Omental fat pad (tissue), 4 donors: ENCODE measurements around the gene TMEM245. TPM values are rescaled to one million over a fixed set of nuclear protein-coding genes. Genes with fewer than 3 reads are reported as not detected.

ENCODE experiments used
- ATAC-seq: fragments of 150-250 bp; one replicate; pipeline ENCODE4 v1.9.1; 2016; ENCODE audit warnings: mild to moderate bottlenecking, moderate library complexity; ENCODE audit not compliant: low FRiP score
- DNase-seq: peaks from one replicate; pipeline ENCODE4 v3.0.0-alpha.2; 2019; ENCODE audit warnings: low spot score
- total RNA-seq, 4 donors: library from RNA; depleted of rRNA; stranded (reverse); fragments of >200 nt; gene quantifications; one replicate each; pipeline ENCODE4 v1.1.0, GENCODE V29; 2016
- TF ChIP-seq, protein P1 (sequence below), 3 donors: fragments of 450-650 bp; IDR thresholded peaks; one replicate each; pipeline ENCODE4 v1.5.1; 2016 to 2017; ENCODE audit warnings: antibody characterized with exemption in 3 of 3, mild to moderate bottlenecking in 3 of 3, moderate library complexity in 2 of 3

The TMEM245 gene
- total RNA-seq, 4 donors from 2014 or later, result 64.8 to 91.5 (median 76.5) TPM

GRCh38 chr9:109101810-109102209 is 17.9 kb downstream of the TMEM245 start:
- DNase-seq (no peak), ATAC-seq (no peak)
- TF ChIP-seq, protein P1, sequence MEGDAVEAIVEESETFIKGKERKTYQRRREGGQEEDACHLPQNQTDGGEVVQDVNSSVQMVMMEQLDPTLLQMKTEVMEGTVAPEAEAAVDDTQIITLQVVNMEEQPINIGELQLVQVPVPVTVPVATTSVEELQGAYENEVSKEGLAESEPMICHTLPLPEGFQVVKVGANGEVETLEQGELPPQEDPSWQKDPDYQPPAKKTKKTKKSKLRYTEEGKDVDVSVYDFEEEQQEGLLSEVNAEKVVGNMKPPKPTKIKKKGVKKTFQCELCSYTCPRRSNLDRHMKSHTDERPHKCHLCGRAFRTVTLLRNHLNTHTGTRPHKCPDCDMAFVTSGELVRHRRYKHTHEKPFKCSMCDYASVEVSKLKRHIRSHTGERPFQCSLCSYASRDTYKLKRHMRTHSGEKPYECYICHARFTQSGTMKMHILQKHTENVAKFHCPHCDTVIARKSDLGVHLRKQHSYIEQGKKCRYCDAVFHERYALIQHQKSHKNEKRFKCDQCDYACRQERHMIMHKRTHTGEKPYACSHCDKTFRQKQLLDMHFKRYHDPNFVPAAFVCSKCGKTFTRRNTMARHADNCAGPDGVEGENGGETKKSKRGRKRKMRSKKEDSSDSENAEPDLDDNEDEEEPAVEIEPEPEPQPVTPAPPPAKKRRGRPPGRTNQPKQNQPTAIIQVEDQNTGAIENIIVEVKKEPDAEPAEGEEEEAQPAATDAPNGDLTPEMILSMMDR (IDR thresholded peaks at IDR 0.05), result no peak

DNA sequence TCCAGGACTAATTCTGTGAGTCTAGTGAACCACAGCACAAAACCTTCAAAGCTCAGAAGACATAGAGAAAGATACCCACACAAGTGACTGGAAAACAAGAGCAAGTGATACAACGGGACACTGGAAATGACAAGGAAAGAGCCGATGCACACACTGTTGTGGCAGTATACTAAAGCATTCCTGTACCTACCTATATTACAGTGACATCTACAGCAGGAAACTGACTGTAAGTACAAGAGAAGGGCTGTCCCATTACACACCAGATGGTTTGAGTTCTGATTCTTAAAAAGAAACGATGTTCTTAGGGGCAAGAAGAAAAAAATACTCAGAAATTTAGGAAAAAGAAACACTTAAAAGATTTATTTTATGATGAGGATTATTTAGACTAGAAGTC is 18.5 kb downstream of the TMEM245 start:
- DNase-seq, result no peak
- no peak for ATAC-seq
- TF ChIP-seq, protein P1 (IDR thresholded peaks at IDR 0.05), result no peak

GRCh38 chr9:109100543-109101201 is 19.1 kb downstream of the TMEM245 start:
- no peak for ATAC-seq
- DNase-seq, result no peak
- TF ChIP-seq, protein P1 (IDR thresholded peaks at IDR 0.05), result no peak

DNA sequence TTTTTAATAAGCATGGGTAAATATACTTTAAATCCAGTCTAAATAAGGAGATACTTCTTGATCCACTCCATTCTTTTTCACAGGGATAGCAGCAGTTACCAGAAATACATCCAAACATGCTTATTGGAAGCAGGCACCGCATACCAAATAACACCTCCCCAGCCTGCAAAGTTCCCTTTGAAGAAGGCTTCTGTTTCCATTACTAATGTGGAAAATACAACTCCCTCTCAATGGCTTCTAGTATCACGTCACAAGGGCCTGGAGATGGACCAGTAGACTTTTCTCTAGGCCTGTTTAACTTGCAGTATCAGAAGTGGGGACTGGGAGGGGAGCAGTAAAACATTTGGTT is 20.8 kb downstream of the TMEM245 start:
- TF ChIP-seq, protein P1 (IDR thresholded peaks at IDR 0.05), result no peak
- no peak for DNase-seq
- no peak for ATAC-seq

DNA sequence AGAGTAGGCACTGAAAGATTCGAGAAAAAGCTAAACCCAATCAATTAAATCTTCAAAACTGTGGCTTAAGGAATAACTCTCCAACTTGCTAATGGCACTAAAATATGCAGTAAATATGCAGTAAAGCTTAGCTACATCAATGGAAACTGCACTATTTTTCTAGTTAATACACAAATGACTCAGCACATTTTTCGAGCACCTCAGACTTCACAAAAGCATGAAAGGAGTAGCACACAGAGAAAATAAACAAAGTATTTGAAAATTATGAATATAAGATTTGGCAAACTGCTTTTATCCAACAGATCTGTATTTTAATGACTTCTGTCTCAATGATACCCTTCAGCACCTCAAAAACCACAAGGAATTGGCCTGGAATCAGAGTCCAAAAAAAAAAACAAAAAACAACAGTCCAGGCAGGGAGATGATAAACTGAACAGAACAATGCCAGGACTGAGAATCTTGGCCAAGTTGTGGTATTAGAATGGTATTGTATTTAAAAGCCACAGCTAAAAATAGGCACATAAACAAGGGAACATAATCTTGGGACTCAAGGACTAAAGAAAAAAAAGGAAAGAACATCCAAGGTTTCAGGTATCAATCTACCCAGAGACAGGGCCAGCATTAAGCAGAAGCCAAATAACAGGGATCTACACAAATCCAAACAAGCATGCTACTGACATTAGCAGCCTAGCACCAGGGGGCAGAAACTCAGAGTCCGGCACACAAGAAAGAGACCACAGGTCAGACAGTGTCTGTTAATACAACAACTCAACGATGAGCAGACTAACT is 21.4 kb downstream of the TMEM245 start:
- ATAC-seq, result no peak
- no peak for DNase-seq
- TF ChIP-seq, protein P1 (IDR thresholded peaks at IDR 0.05), result no peak

DNA sequence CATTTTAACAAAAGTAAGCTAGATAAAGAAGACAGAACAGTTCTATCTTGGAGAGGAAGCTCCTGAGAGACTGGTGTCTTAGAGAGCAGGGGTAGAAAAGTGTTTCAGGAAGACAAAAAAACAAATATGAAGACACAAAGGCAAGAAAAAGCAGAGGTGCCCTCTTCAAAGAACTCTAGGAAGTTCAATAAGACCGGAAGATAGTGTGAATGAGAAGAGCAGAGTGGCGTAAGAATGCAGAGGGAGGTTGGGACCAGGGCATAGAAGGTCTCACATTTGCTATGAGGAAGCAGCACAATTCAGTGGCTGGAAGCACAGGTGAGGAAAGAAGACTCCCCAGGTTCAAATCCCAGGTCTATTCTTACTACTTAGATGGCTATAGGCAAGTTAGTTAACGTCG is 22.6 kb downstream of the TMEM245 start:
- ATAC-seq (no peak), DNase-seq (no peak)

More for the DNA sequence above, 22.6 kb downstream of the TMEM245 start:
- TF ChIP-seq, protein P1 (IDR thresholded peaks at IDR 0.05), result no peak
